H1 (cell line): Measurements from ENCODE around the gene KRT83. TPM values are rescaled to one million over a fixed set of nuclear protein-coding genes. Genes with fewer than 3 reads are reported as not detected.
"Not testable (repeated sequence)": the region's sequence is repeated elsewhere in the genome, so short reads cannot be mapped to it uniquely, and the experiment has no call there.

Source experiments
- CTCF ChIA-PET: fragments of 300-600 bp; sonication (Branson Sonifier 250); formaldehyde crosslinking; loops from one replicate; lab custom pipeline; 2021; ENCODE audit not compliant: partially characterized antibody; lab: Charles Lee
- POLR2A ChIA-PET: fragments of 300-600 bp; sonication (Branson Sonifier 250); formaldehyde crosslinking; loops from one replicate; lab custom pipeline; 2021; ENCODE audit warnings: inconsistent platforms; ENCODE audit not compliant: partially characterized antibody; lab: Charles Lee
- DNase-seq, 2 experiments: peaks; one replicate each; pipeline versions ENCODE4 v3.0.0 to v3.0.0-alpha.2; 2010 to 2022; ENCODE audit warnings: low spot score in 2 of 2, low read depth in 1 of 2, mixed read lengths in 1 of 2
- FAIRE-seq: peaks from 2 replicates; lab custom pipeline; 2011; peaks lifted over from hg19 to GRCh38; lab: Jason Lieb, UNC
- H2AFZ ChIP-seq: 2 replicates; pipeline ENCODE4 v1.8.1; 2012; ENCODE audit warnings: low read length, inconsistent platforms
- H2AK5ac ChIP-seq: 2 replicates; pipeline ENCODE4 v1.6.1; 2013; ENCODE audit warnings: low read depth, low read length
- H2BK120ac ChIP-seq: replicated peaks from 2 replicates; pipeline ENCODE3; 2013; ENCODE audit warnings: low read depth, low read length, inconsistent platforms
- H2BK12ac ChIP-seq: 2 replicates; pipeline ENCODE4 v1.6.1; 2013; ENCODE audit warnings: low read depth, low read length
- H2BK15ac ChIP-seq: 2 replicates; pipeline ENCODE4 v1.6.1; 2013; ENCODE audit warnings: low read length
- H2BK20ac ChIP-seq: 2 replicates; pipeline ENCODE4 v1.6.1; 2013; ENCODE audit warnings: low read length
- H2BK5ac ChIP-seq: 2 replicates; pipeline ENCODE4 v1.6.1; 2013; ENCODE audit warnings: low read depth, low read length
- H3K14ac ChIP-seq: 2 replicates; pipeline ENCODE4 v1.6.1; 2013; ENCODE audit warnings: inconsistent platforms; ENCODE audit not compliant: insufficient read length
- H3K18ac ChIP-seq: 2 replicates; pipeline ENCODE4 v1.6.1; 2013; ENCODE audit warnings: low read length; ENCODE audit errors: extremely low read depth
- H3K23ac ChIP-seq: 2 replicates; pipeline ENCODE4 v1.6.1; 2013; ENCODE audit warnings: inconsistent platforms; ENCODE audit not compliant: insufficient read length
- H3K23me2 ChIP-seq: 2 replicates; pipeline ENCODE4 v1.6.1; 2013; ENCODE audit warnings: low read depth, low read length
- H3K27ac ChIP-seq: 2 replicates; pipeline ENCODE4 v1.6.1; 2011; ENCODE audit warnings: low read depth, low read length, inconsistent platforms
- H3K27me3 ChIP-seq, 4 experiments: replicated peaks in 1 of 4; 1 replicate in 1 of 4; 2 replicates in 3 of 4; pipeline versions ENCODE4 v1.6.1 to v1.8.1; 2011 to 2013; ENCODE audit warnings: low read length in 3 of 4, mild to moderate bottlenecking in 3 of 4, inconsistent platforms in 2 of 4, mixed read lengths in 2 of 4, moderate library complexity in 1 of 4; ENCODE audit not compliant: control insufficient read depth in 3 of 4, insufficient read depth in 3 of 4; ENCODE audit errors: extremely low read depth in 1 of 4
- H3K36me3 ChIP-seq, 4 experiments: 2 replicates each; pipeline versions ENCODE4 v1.6.1 to v1.8.1; 2011 to 2013; ENCODE audit warnings: mild to moderate bottlenecking in 4 of 4, low read length in 3 of 4, moderate library complexity in 2 of 4, control low read depth in 1 of 4, inconsistent platforms in 1 of 4; ENCODE audit not compliant: insufficient read depth in 4 of 4, control insufficient read depth in 2 of 4
- H3K4ac ChIP-seq: replicated peaks from 2 replicates; pipeline ENCODE3; 2013; ENCODE audit warnings: low read length, low read depth, mixed read lengths, inconsistent platforms; ENCODE audit not compliant: insufficient read length
- H3K4me1 ChIP-seq, 4 experiments: replicated peaks in 1 of 4; 1 replicate in 1 of 4; 2 replicates in 3 of 4; pipeline versions ENCODE4 v1.6.1 to v1.8.1; 2011 to 2013; ENCODE audit warnings: low read length in 3 of 4, inconsistent platforms in 2 of 4, mixed read lengths in 1 of 4; ENCODE audit not compliant: insufficient read depth in 4 of 4, control insufficient read depth in 3 of 4
- H3K4me2 ChIP-seq, 2 experiments: 2 replicates each; pipeline versions ENCODE4 v1.6.1 to v1.8.1; 2011 to 2013; ENCODE audit warnings: low read depth in 2 of 2, low read length in 2 of 2, control low read depth in 1 of 2, inconsistent platforms in 1 of 2, mild to moderate bottlenecking in 1 of 2; ENCODE audit not compliant: insufficient read depth in 1 of 2
- H3K4me3 ChIP-seq, 4 experiments: fragments of 200-600, 300-600 bp in 1 of 4; sonication (generic), shearing (Covaris generic), sonication (Bioruptor Twin) in 1 of 4; 2 replicates each; pipeline versions ENCODE4 v1.5.1 to v1.8.1; 2011 to 2016; ENCODE audit warnings: low read length in 4 of 4, low read depth in 3 of 4, control low read depth in 2 of 4, inconsistent platforms in 2 of 4, mild to moderate bottlenecking in 2 of 4, mixed read lengths in 1 of 4, moderate library complexity in 1 of 4; ENCODE audit not compliant: insufficient read depth in 2 of 4; ENCODE audit errors: extremely low read depth in 1 of 4
- H3K56ac ChIP-seq: replicated peaks from 2 replicates; pipeline ENCODE3; 2013; ENCODE audit warnings: low read depth, mild to moderate bottlenecking, mixed read lengths, low read length, inconsistent platforms; ENCODE audit not compliant: insufficient read length
- H3K79me1 ChIP-seq: 2 replicates; pipeline ENCODE4 v1.6.1; 2013; ENCODE audit warnings: low read depth, low read length, control low read depth
- H3K79me2 ChIP-seq, 2 experiments: 2 replicates each; pipeline versions ENCODE4 v1.6.1 to v1.8.1; 2012 to 2013; ENCODE audit warnings: low read length in 2 of 2, mild to moderate bottlenecking in 2 of 2, inconsistent platforms in 1 of 2; ENCODE audit not compliant: insufficient read depth in 2 of 2, control insufficient read depth in 1 of 2
- H3K9ac ChIP-seq, 4 experiments: replicated peaks in 1 of 4; 1 replicate in 1 of 4; 2 replicates in 3 of 4; pipeline versions ENCODE4 v1.6.1 to v1.8.1; 2011 to 2013; ENCODE audit warnings: low read depth in 3 of 4, low read length in 3 of 4, control low read depth in 2 of 4, mild to moderate bottlenecking in 2 of 4, moderate library complexity in 2 of 4, inconsistent platforms in 1 of 4; ENCODE audit errors: extremely low read depth in 1 of 4
- H3K9me3 ChIP-seq, 2 experiments: 2 replicates each; pipeline versions ENCODE4 v1.6.1 to v1.8.1; 2012 to 2013; ENCODE audit warnings: mild to moderate bottlenecking in 2 of 2, moderate library complexity in 2 of 2, control low read depth in 1 of 2, inconsistent platforms in 1 of 2, low read depth in 1 of 2, low read length in 1 of 2, mixed read lengths in 1 of 2; ENCODE audit not compliant: insufficient read depth in 2 of 2
- H4K20me1 ChIP-seq, 2 experiments: replicated peaks in 1 of 2; 2 replicates each; pipeline versions ENCODE3 to v1.8.1; 2011 to 2013; ENCODE audit warnings: inconsistent platforms in 2 of 2, low read length in 2 of 2, mild to moderate bottlenecking in 1 of 2; ENCODE audit not compliant: insufficient read depth in 2 of 2, control insufficient read depth in 1 of 2
- H4K5ac ChIP-seq: 2 replicates; pipeline ENCODE4 v1.6.1; 2013; ENCODE audit warnings: low read length, low read depth, mixed read lengths, inconsistent platforms; ENCODE audit not compliant: insufficient read length
- H4K8ac ChIP-seq: 2 replicates; pipeline ENCODE4 v1.8.0; 2013; ENCODE audit warnings: mild to moderate bottlenecking, moderate library complexity, low read length, inconsistent platforms; ENCODE audit not compliant: insufficient read depth; ENCODE audit errors: extremely low read depth
- H4K91ac ChIP-seq: replicated peaks from 2 replicates; pipeline ENCODE3; 2013; ENCODE audit warnings: low read length, mixed read lengths, inconsistent platforms; ENCODE audit not compliant: insufficient read length
- BACH1 ChIP-seq: IDR thresholded peaks from 2 replicates; pipeline ENCODE4 v1.6.1; 2012; ENCODE audit warnings: low read length, improper control_type of control experiment
- MAFK ChIP-seq: IDR thresholded peaks from 2 replicates; pipeline ENCODE4 v1.6.1; 2012; ENCODE audit warnings: low read depth, mild to moderate bottlenecking, improper control_type of control experiment, low read length
- POLR2AphosphoS5 ChIP-seq: IDR thresholded peaks from 2 replicates; pipeline ENCODE4 v1.6.1; 2011; ENCODE audit warnings: low read depth, low read length
- SAP30 ChIP-seq: fragments of 300-600 bp; sonication (generic); IDR thresholded peaks from 2 replicates; pipeline ENCODE4 v1.7.1; 2012; ENCODE audit warnings: low read length, moderate library complexity, mild to moderate bottlenecking, inconsistent platforms; ENCODE audit not compliant: insufficient read depth, insufficient replicate concordance
- WGBS, 2 experiments: shearing (Covaris generic) in 1 of 2; methylation state at CpG; one replicate each; pipeline versions ENCODE4 v1.1.6 to v1.1.7; 2013 to 2015; ENCODE audit warnings: low lambda C conversion rate in 2 of 2, mixed read lengths in 2 of 2, inconsistent platforms in 1 of 2, low coverage in 1 of 2, missing lambda C conversion rate in 1 of 2; ENCODE audit not compliant: insufficient replicate concordance in 2 of 2, insufficient coverage in 1 of 2, insufficient read length in 1 of 2; ENCODE audit errors: extremely low coverage in 1 of 2, missing lambda C conversion rate in 1 of 2; 5-methylcytosine and 5-hydroxymethylcytosine counted together
- polyA plus RNA-seq, 7 experiments: library from polyadenylated mRNA; depleted of rRNA in 3 of 7; stranded (reverse) in 5 of 7; unstranded in 2 of 7; fragments of >200 nt in 5 of 7; fragments of 200-250 nt in 2 of 7; gene quantifications; 1 replicate in 5 of 7; 2 replicates in 1 of 7; 4 replicates in 1 of 7; pipeline versions ENCODE4 v1.2.1 to v1.2.3, GENCODE V29; 2011 to 2013; ENCODE audit warnings: missing spikeins in 2 of 7, mixed read lengths in 2 of 7
- total RNA-seq: library from RNA; stranded (reverse); fragmentation: NEBNext Ultra II Directional; extraction: Animal tissue kit (Norgen Biotek cat#: 25700); gene quantifications from 2 replicates; pipeline ENCODE4 v1.2.1, GENCODE V29; 2021
- TF ChIP-seq, protein P1 (sequence below), 3 experiments: IDR thresholded peaks; 1 replicate in 2 of 3; 2 replicates in 1 of 3; pipeline versions ENCODE4 v1.5.1 to v1.6.1; 2011; ENCODE audit warnings: low read length in 3 of 3, mild to moderate bottlenecking in 3 of 3, inconsistent platforms in 2 of 3, low read depth in 1 of 3, moderate library complexity in 1 of 3; ENCODE audit not compliant: insufficient read depth in 1 of 3; ENCODE audit errors: control extremely low read depth in 1 of 3

KRT83 gene
- total and polyA plus RNA-seq, 2 of the 8 experiments (the other 6 are each of a cell fraction or from before 2014, with no cell fraction given): not detected

DNA sequence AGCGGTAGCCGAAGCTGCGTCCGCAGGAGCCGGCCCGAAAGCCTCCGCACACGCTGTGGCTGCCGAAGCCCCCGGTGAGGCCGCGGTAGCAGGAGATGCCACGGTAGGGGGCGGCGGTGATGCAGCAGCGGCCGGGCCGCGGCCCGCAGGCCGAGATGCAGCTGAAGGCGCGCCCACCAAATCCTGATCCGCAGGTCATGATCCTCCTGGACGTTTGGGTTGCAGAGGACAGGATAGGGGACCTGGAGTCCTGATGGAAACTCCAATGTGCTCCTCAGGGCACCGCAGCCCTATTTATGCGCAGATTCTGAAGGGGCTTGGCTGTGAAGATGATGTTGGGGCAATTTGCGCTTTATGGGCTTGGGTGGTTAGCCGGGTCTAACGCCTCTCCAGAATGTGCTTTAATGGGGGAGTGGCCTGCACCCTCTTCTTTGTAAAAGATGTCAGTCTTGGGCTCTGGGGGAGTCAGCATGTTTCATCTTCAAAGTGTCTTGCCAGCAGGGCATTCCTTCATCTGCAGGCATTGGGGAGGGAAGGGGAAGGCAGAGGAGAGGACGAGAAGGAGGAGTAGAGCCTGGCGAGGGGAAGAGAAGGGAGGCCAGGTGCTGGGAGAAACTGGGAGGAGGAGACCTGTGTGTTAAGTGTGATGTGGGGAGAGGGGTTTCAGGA is 29.8 kb downstream of the KRT83 start, which contains the start of gene KRT81 (continued):
- TF ChIP-seq SAP30 (no peak), POLR2AphosphoS5 (no peak), MAFK (no peak), BACH1 (no peak)
- TF ChIP-seq, protein P1, sequence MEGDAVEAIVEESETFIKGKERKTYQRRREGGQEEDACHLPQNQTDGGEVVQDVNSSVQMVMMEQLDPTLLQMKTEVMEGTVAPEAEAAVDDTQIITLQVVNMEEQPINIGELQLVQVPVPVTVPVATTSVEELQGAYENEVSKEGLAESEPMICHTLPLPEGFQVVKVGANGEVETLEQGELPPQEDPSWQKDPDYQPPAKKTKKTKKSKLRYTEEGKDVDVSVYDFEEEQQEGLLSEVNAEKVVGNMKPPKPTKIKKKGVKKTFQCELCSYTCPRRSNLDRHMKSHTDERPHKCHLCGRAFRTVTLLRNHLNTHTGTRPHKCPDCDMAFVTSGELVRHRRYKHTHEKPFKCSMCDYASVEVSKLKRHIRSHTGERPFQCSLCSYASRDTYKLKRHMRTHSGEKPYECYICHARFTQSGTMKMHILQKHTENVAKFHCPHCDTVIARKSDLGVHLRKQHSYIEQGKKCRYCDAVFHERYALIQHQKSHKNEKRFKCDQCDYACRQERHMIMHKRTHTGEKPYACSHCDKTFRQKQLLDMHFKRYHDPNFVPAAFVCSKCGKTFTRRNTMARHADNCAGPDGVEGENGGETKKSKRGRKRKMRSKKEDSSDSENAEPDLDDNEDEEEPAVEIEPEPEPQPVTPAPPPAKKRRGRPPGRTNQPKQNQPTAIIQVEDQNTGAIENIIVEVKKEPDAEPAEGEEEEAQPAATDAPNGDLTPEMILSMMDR (IDR thresholded peaks at IDR 0.05; ENCODE audit: control extremely low read depth in 1 of 3, insufficient read depth in 1 of 3, low read depth in 1 of 3, low read length in 3 of 3): no peak

DNA sequence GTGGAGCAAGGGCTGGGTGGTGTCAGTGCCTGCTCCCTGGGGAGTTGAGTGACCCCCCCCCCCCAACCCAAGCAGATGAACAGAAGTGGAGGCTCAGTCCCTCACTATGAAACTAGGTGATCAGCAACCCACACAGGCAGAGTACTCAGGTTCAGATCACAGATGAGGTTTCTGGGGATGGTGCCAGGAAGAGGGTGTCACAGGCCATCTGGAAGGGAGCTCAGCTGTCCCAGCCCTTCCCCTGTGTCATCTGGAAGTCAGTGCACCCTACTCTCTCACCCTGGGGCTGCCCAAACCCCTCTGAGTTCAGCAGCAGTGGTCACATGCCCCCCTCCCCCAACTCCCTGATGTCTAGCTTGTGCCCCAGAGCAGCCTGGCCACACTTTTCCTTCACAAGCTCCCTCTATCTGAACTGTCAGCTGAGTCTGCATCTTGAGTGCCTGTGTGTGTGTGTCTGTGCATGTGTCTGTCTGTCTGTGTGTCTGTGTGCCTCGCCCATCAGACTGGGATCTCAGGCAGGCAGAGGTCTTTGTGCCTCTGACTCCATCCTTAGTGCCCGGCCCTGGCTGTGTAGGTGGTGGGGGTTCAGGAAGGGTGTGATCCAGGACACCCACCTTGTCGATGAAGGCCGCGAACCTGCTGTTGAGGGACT is 30.6 kb downstream of the KRT83 start:
- H4K8ac ChIP-seq, CTCF ChIA-PET, POLR2A ChIA-PET, H3K27me3 ChIP-seq, H3K9ac ChIP-seq, FAIRE-seq, H2BK120ac ChIP-seq, H2AFZ ChIP-seq, H3K18ac ChIP-seq, H4K91ac ChIP-seq, H3K4me3 ChIP-seq, H3K36me3 ChIP-seq, H2BK5ac ChIP-seq, H3K56ac ChIP-seq, H3K14ac ChIP-seq, H3K23me2 ChIP-seq, H4K5ac ChIP-seq, H3K23ac ChIP-seq, H4K20me1 ChIP-seq, H3K79me1 ChIP-seq, H3K4ac ChIP-seq, H3K4me2 ChIP-seq, H3K9me3 ChIP-seq, H3K4me1 ChIP-seq, H2AK5ac ChIP-seq, H2BK15ac ChIP-seq, H3K27ac ChIP-seq, DNase-seq, H2BK20ac ChIP-seq, H2BK12ac ChIP-seq, H3K79me2 ChIP-seq: not testable (repeated sequence)
- no CpG with 5 or more reads among the region's 5 CpGs for WGBS, 2 experiments
